Inflammatory macrophage (primary cell): ENCODE data around the gene CDKN2B.

Experiments
- DNase-seq, 2 donors: peaks; one replicate each; pipeline ENCODE4 v3.0.0-alpha.2; 2020 to 2022

The CDKN2B gene

DNA sequence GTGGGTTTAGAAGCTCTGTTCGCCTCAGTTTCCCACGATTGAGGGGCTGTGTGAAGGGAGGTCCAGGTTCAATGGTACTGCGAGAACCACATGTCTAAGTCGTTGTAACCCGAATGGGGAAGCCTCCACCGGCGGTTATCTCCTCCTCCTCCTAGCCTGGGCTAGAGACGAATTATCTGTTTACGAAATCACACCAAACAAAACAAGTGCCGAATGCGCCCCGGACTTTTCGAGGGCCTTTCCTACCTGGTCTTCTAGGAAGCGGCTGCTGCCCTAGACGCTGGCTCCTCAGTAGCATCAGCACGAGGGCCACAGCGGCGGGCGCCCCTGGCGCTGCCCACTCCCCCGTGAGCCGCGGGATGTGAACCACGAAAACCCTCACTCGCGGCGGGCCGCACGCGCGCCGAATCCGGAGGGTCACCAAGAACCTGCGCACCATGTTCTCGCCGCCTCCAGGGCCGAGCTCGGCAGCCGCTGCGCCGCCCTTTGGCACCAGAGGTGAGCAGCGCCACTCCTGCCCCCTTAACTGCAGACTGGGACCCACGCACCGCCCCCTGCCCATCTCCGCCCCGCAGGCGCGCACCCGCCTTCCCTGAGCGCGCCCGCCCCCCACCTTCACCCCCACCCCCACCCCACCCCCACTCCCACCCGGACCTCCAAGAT is 15.1 kb downstream of the CDKN2B start, which contains the start of gene CDKN2A:
CDKN2A (minus strand) TSS at position 500 of the 663 bp plus-strand sequence.
- peak; percentile 53 to 56 for DNase-seq

DNA sequence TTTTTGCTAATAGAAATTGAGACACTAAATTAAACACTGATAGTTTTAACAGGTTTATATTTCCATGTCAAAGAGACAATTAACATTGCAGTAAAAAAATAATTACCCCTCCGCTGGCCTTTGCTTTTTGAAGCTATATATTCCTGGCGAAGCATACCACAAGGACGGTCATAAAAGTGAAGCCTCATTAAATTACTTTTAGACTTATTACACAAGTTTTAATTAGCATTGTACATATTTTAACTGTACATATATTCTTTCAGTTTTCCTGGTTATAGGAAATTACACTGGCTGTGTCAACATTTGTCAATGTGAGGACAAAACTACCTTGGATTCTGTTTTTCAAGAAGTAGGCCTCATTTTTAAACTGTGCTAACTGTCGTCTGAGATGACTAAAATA is 16.1 kb downstream of the CDKN2B start:
- no peak for DNase-seq

DNA sequence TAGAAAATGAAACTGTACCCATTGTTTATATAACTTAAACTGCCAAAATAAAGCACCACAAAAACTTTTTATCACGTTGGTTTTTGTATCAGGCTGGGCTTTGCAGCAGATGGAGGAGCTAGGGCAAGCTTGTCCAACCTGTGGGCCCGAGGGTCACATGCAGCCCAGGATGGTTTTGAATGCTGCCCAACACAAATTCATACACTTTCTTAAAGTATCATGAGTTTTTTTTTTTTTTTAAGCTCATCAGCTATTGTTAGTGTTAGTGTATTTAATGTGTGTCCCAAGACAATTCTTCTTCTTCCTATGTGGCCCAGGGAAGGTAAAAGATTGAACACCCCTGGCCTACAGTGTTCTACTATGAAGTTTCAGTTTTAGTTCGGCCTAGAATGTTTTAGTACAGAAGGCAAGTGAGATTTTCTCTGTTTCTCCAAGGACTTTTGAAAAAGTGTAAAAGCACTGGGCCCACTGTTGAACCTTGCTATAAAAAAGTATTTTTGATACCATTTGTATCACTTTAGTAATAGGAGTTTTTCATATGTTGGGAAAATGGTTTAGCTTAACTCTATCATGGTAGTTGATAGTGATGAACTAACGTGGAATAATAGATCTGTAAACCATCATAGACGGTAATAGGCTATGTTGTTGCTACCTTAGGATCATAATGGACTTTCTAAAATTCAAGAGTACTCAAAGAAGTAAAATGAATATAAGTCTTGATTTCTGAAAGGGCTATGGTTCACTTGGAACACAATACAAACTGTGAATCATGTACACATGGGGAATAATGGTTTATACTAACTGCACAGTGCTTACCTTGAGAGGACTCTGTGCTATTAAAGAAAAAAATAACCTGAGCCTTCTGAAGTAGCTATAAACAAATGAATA is 17.8 kb downstream of the CDKN2B start:
- no peak for DNase-seq

DNA sequence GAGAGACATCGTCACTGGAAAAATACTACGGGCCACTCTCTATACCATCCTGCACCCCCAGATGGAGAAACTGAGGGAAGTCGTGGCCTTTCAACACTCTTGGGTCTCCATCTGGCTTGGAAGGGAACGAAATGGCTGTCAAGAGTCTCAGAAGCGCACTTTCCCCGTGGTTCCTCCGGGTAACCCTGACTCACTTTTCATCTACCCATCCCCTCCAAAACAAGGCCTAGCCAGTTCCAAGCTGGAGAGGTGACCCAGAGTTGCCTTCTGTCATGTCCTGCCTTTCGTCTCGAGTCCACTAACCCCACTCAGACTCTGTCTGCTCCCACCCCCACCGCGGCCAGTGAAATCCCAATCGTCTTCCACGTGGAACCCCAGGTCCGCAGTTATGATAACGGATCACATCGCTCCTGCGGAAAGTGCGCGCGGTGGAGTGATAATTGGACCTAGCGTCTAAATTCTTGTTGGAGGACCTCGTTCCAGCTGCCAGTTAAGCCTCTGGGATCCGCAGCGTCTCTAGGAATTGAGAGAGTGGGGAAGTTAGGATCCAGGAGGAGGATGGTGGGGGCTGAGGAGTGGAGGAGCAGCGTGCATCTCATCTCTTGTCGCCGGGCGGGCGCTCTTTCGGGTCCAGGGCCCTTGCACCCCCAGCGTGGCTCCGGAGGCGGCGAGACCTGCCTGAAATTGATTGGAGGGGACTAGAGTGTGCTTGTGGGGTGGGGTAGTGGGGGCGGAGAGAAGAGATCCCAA is 19.5 kb downstream of the CDKN2B start:
- DNase-seq: no peak

DNA sequence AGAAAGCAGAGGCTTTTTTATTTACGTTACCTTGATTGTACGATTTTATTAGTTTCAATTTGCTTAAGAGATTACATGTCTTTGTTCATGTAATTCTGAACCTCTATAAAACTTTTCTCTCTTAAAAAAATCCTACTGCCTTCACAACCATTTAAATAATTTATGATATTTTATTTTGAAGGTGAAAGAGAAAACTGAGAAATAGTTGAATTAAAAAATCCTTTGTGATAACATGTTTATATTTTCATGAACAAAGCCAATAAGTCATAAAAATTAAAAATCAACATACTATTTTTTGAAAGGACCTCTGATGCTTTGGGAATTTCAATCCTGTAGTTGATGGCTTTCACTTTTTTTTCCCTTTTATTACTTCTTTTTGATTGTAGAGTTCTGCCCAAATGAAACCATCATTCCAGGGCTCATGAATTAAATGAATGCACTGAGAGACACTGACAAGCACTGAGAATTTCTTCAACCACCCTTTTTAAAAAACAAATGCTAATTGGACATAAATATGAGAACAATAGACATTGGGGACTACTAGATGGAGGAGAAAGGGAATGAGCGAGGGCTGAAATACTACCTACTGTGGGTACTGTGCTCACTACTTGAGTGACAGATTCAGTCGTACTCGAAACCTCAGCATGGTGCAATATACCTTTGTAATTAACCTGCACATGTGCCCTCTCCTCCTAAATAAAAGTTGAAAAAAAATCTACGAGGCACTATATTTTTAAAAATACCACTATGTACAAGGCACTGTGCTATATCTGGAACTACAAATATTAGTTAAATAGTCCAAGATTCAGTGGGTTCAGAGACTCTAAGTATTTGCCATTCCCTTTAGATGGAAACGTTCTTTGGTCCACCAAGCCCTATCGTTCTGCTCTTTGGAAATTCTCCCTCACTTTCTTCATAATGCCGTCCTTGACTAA is 20.8 kb downstream of the CDKN2B start:
- DNase-seq: no peak

DNA sequence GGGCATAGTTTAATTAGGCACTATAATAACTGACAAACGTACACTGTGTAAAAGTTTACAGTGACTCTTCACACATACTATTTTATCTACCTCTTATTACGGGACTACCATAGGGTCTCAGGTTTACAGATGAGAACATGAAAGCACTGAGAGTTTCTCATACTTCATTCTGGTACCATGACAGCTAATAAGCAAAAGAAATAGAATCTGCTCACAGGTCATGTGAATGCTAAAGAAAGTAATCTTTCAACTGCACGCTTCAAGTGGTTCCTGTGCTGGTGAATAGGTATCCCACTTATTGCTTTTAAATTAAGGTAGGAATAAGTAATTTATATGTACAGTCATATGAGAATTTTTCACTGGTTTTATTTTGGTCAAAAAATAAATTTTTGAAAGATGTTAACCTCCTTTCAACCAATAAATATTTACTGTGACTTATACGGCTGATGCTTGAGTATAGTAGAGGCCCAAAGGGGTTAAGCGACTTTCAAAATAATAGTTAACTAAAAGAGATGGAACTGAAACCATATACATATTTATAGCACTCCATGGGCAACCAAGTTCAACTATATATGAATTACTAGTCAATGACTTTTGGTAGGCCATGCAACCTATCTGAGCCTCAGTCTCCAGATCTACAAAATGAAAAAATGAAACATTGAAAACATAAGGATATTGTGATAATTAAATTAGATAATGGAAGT is 23.0 kb downstream of the CDKN2B start:
- no peak for DNase-seq

DNA sequence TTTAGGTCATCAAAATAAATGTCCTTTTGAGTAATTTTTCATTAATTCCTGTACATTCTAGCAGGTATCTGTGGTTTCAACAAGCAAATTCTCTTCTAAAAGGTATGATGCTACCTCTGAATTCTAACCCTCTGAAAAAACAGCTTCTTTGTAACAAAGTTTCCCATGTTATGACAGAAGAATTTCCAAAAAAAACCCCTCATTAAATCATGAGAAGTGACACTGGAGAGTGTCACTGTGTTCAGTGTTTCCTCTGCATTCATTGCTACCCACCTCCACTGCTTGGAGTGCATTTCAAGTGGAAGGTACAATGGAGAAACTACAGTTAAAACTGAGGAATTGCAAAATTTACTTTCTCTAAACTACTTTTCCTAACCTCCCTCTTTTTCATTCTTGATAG is 25.0 kb downstream of the CDKN2B start:
- DNase-seq: no peak

DNA sequence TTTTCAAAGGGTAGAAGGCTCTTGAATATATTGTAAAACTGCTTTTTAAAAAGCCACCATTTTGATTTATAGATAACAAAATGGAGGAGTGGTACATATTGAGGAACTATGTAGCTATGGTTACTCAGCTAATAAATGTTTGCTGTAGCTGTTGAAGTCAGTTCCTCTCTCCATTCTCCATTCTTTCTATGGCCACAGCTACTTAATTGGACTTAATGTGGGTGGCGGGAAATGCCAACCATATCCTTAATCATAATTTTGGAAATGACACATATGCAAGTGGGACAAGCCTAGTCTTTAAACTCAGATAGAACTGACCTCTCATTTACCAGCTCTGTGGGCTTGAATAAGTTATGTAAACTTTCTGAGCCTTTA is 25.6 kb downstream of the CDKN2B start:
- DNase-seq: peak; percentile 83 to 87

DNA sequence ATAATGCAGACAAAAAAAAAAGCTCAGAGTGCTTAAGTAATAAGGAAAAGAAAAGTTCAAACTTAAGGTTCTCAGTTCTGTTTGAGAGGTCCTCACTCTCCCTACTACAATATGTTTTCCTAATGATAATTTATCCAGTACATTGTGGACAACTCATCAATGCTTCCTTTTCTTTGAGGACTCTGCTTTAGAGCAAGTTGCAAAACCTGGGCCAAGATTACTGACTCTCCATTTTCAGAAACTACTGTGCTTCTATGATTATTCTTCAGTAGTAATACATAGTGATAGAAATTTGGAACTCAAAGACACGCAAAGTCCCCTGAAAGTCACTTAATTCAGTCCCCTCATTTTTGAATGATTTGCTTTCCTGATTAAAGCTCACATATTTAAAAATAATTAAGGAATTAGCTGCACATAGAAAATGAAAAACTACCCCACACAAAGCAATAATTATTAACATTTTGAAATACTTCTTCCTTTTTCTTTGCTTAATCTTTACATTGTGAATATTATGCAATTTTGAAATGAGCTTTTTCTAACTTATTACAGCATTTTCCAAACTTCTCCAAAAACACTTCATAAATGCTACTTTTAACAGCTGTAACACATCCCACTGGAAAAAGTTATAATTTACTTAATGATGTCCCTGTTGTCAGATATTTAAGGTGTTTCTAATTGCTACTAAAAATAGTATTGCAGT is 26.1 kb downstream of the CDKN2B start:
- DNase-seq: peak; percentile 49 to 82

DNA sequence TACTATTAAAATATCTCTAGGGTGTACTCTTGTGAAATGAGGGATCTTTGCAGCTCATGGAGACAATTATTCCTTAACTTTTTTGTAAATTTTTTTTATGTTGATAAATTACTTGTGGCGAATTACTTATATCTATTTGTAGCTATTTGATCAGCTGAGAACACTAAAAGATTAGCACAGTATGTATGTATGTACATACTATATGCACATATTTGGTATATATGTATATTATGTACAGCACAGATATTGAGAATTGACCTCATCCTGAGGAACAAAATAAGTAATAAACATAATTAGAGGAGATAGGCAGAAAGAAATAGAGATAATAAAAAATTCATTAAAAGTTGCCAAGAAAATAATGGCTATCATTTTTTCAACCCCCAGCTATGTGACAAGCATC is 26.7 kb downstream of the CDKN2B start:
- DNase-seq: no peak

DNA sequence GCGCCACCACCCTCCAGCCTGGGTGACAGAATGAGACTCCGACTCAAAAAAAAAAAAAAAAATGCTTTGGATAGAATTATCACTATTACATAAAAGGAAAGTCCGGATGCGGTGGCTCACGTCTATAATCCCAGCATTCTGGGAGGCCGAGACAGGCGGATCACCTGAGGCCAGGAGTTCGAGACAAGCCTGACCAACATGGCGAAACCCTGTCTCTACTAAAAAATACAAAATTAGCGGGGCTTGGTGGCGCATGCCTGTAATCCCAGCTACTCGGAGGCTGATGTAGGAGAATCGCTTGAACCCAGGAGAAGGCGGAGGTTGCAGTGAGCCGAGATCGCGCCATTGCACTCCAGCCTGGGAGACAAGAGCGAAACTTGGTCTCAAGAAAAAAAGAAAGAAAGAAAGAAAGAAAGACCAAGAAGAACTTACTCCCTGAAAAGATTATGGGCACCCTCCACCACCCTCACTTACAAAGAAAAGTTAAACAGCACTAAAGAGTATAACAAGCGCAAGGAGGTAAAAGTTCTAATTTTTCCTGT is 32.7 kb downstream of the CDKN2B start:
- no peak for DNase-seq

DNA sequence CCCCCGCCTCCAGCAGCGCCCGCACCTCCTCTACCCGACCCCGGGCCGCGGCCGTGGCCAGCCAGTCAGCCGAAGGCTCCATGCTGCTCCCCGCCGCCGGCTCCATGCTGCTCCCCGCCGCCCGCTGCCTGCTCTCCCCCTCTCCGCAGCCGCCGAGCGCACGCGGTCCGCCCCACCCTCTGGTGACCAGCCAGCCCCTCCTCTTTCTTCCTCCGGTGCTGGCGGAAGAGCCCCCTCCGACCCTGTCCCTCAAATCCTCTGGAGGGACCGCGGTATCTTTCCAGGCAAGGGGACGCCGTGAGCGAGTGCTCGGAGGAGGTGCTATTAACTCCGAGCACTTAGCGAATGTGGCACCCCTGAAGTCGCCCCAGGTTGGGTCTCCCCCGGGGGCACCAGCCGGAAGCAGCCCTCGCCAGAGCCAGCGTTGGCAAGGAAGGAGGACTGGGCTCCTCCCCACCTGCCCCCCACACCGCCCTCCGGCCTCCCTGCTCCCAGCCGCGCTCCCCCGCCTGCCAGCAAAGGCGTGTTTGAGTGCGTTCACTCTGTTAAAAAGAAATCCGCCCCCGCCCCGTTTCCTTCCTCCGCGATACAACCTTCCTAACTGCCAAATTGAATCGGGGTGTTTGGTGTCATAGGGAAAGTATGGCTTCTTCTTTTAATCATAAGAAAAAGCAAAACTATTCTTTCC is 34.2 kb downstream of the CDKN2B start:
- peak; percentile 47 to 60 for DNase-seq

DNA sequence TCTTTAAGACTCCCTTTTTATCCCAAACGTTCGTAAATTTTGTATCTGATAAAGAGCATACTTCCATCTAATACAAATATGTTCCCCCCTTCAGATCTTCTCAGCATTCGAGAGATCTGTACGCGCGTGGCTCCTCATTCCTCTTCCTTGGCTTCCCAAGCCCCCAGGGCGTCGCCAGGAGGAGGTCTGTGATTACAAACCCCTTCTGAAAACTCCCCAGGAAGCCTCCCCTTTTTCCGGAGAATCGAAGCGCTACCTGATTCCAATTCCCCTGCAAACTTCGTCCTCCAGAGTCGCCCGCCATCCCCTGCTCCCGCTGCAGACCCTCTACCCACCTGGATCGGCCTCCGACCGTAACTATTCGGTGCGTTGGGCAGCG is 34.8 kb downstream of the CDKN2B start:
- DNase-seq: no peak

DNA sequence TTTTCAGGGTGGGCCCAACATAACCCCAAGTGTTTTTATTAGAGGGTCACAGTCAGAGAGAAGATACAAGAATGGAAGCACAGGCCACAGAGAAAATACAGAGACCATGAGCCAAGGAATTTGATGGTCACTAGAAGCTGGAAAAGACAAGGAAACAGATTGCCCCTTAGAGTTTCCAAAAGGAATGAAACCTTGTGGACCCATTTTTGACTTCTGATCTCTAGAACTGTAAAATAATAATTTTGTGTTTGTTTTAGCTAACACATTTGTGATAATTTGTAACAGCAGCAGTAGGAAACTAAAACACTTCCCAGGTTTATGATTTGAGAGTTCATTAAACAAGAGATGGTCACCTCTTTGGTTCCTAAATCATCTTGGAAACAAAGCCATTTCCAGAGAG is 36.7 kb downstream of the CDKN2B start:
- no peak for DNase-seq

DNA sequence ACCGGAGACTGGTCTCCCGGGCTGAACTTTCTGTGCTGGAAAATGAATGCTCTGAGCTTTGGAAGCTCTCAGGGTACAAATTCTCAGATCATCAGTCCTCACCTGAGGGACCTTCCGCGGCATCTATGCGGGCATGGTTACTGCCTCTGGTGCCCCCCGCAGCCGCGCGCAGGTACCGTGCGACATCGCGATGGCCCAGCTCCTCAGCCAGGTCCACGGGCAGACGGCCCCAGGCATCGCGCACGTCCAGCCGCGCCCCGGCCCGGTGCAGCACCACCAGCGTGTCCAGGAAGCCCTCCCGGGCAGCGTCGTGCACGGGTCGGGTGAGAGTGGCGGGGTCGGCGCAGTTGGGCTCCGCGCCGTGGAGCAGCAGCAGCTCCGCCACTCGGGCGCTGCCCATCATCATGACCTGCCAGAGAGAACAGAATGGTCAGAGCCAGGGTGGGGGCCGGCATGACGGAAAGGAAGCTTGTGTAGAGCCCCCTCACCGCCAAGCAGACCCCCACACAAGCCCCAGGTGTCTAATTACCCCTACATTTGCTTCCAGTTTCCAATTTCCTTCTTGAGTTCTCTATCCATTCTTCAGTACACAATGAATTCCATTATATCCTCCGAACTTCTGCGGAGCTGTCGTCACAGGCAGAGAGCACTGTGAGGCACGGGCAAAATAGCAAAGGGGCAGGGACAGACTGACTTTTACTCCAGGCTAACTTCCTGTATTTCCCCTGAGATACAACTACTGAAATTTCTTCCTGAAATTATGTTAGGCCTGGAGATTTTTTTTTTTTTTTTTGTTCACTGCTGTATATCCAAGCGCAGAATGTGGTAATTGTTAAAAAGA is 38.1 kb downstream of the CDKN2B start:
- peak; percentile 40 to 48 for DNase-seq

DNA sequence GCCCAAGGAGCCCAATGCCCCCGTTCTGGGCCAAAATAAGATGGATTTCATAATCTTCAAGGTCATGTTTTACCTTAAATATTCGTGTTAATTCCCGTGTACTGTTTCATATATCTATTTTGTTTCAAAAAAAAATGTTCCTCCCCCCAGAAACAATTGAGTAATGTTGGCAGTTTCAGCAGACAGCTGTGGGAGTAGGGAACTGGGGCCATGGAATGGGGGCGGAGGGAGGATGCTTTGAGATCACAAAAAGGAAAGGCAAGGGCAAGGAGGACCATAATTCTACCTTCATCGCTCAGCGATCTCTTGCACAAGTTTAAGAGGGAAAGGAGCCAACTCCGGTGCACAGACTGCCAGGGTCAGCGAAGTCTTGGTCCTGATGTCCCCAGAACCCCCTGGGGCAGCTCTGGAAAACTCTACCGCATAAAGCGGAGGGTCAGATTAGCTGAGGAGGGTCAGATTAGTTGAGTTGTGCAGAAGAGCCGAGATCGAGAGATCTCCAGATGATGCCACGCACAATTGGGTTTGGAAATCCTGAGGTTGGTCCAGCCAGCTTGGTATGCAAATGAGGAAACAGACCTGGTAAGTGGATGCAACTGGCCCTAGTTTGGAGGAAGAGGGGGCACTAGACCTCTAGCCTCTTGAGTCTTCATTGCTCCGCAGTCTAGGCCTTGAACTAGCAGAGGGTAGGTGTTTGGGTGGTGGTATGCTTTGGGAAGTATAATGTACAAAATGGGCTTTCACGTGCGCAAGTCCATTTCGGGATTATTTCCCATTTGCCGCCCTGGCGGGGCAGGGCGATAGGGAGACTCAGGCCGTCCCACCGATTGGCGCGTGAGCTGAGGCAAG is 38.9 kb downstream of the CDKN2B start:
- peak; percentile 38 to 61 for DNase-seq

DNA sequence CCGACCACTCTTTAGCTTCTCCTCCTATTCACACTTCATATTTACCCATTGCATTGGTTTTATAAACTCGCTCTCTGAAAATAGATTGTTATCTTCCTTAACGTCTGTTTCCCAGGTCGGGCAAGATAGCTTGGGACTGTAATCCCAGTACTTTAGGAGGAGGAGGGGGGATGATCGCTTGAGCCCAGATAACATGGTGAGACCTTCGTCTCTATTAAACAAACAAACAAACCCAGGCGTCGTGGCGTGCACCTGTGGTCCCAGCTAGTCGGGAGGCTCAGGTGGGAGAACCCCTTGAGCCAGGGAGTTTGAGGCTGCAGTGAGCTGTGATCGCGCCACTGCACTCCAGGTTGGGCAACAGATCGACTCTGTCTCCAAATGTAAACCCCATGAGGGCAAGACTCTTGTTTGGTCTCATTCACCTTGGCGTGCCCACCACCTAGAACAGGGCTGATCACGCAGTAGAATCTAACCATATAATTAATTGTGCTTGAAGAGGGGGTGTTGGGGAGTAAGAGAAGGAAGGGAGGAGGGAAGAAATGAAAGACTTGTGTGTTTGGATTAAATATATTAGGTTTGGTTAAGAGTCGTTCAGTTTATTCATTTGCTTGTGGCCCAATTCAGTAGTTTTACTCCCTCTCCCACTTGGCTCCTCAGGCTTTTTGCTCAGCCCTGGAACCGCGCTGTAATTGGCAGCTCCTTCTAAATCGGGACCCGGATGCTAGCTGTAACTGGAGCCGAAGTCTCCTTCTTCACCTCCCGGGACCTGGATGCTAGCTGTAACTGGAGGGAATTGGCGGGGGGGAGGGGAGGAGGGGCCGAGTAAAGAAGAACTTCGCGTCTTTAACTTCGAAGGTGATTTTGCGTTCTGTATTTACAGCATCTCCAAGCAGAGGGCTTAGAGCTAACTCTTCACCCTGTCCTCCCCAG is 39.8 kb downstream of the CDKN2B start:
- no peak for DNase-seq
